GM23338 (cell line): ENCODE results near the gene RNF213. TPM values are rescaled to one million over a fixed set of nuclear protein-coding genes. Genes with fewer than 3 reads are reported as not detected.

Source experiments
- ATAC-seq: fragments of 200-7000 bp; cut with Tn5 transposase; 3 replicates; pipeline ENCODE4 v1.9.1; 2020
- DNase-seq: peaks from one replicate; pipeline ENCODE4 v3.0.0-alpha.2; 2015; ENCODE audit warnings: low spot score
- H2AFZ ChIP-seq: fragments of 200-600 bp; sonication (generic); 2 replicates; pipeline ENCODE4 v1.8.0; 2016; ENCODE audit warnings: antibody characterized with exemption, mild to moderate bottlenecking, moderate library complexity
- H3F3A ChIP-seq: fragments of 200-600 bp; sonication (generic); replicated peaks from 2 replicates; pipeline ENCODE4 v1.8.0; 2017; ENCODE audit warnings: antibody characterized with exemption, mixed run types, low read depth
- H3K27ac ChIP-seq: fragments of 200-600 bp; sonication (generic); 2 replicates; pipeline ENCODE4 v1.6.1; 2016; ENCODE audit warnings: low read depth
- H3K27me3 ChIP-seq: fragments of 200-600 bp; sonication (generic); 2 replicates; pipeline ENCODE4 v1.8.0; 2016; ENCODE audit warnings: mild to moderate bottlenecking, mixed run types, moderate library complexity; ENCODE audit not compliant: insufficient read depth
- H3K36me3 ChIP-seq: fragments of 200-600 bp; sonication (generic); 2 replicates; pipeline ENCODE4 v1.8.0; 2016; ENCODE audit warnings: mild to moderate bottlenecking; ENCODE audit not compliant: insufficient read depth
- H3K4me1 ChIP-seq: fragments of 200-600 bp; sonication (generic); 2 replicates; pipeline ENCODE4 v1.8.0; 2016; ENCODE audit warnings: mild to moderate bottlenecking, moderate library complexity; ENCODE audit not compliant: insufficient read depth
- H3K4me2 ChIP-seq: fragments of 200-600 bp; sonication (generic); 2 replicates; pipeline ENCODE4 v1.7.1; 2017; ENCODE audit warnings: mixed run types
- H3K4me3 ChIP-seq: fragments of 200-600 bp; sonication (generic); 2 replicates; pipeline ENCODE4 v1.6.1; 2016; ENCODE audit warnings: mixed run types
- H3K79me2 ChIP-seq: fragments of 200-600 bp; sonication (generic); replicated peaks from 2 replicates; pipeline ENCODE4 v1.8.0; 2017; ENCODE audit warnings: mild to moderate bottlenecking; ENCODE audit not compliant: insufficient read depth
- H3K9me2 ChIP-seq: fragments of 200-600 bp; sonication (generic); 2 replicates; pipeline ENCODE4 v1.8.0; 2017; ENCODE audit not compliant: insufficient read depth
- H4K20me1 ChIP-seq: fragments of 200-600 bp; sonication (generic); replicated peaks from 2 replicates; pipeline ENCODE4 v1.8.0; 2017; ENCODE audit warnings: mild to moderate bottlenecking; ENCODE audit not compliant: insufficient read depth
- H3K27ac Mint-ChIP-seq: 2 replicates; pipeline ENCODE4 v1.8.0; 2020; ENCODE audit warnings: inconsistent platforms, mild to moderate bottlenecking, moderate library complexity, mixed read lengths
- H3K27me3 Mint-ChIP-seq: 3 replicates; pipeline ENCODE4 v1.8.0; 2022; ENCODE audit warnings: low read depth, mild to moderate bottlenecking, moderate library complexity, mixed read lengths, inconsistent platforms; ENCODE audit not compliant: insufficient read depth, poor library complexity
- H3K36me3 Mint-ChIP-seq: 3 replicates; pipeline ENCODE4 v1.8.0; 2021; ENCODE audit warnings: low read depth, mild to moderate bottlenecking, inconsistent platforms, moderate library complexity, mixed read lengths
- H3K4me1 Mint-ChIP-seq: 3 replicates; pipeline ENCODE4 v1.8.0; 2020; ENCODE audit warnings: mild to moderate bottlenecking, inconsistent platforms, mixed read lengths
- H3K4me3 Mint-ChIP-seq: 3 replicates; pipeline ENCODE4 v1.8.0; 2021; ENCODE audit warnings: moderate library complexity, mild to moderate bottlenecking, inconsistent platforms, mixed read lengths
- H3K9me3 Mint-ChIP-seq: 3 replicates; pipeline ENCODE4 v1.8.0; 2020; ENCODE audit warnings: moderate library complexity, mild to moderate bottlenecking, inconsistent platforms, mixed read lengths
- CREB1 ChIP-seq: fragments of 250-450 bp; sonication (Bioruptor Pico); IDR thresholded peaks from 2 replicates; pipeline ENCODE4 v1.5.0; 2020; ENCODE audit warnings: low read depth, mild to moderate bottlenecking, moderate library complexity
- ETS1 ChIP-seq: IDR thresholded peaks from 2 replicates; pipeline ENCODE4 v1.6.1; 2016; ENCODE audit warnings: antibody characterized with exemption
- REST ChIP-seq: IDR thresholded peaks from one replicate; pipeline ENCODE4 v1.6.1; 2018; ENCODE audit warnings: antibody characterized with exemption; ENCODE audit not compliant: unreplicated experiment
- STAT1 ChIP-seq: IDR thresholded peaks from one replicate; pipeline ENCODE4 v1.6.1; 2016; ENCODE audit warnings: antibody characterized with exemption; ENCODE audit not compliant: unreplicated experiment
- ZNF114 ChIP-seq: fragments of 250-450 bp; sonication (Bioruptor Pico); IDR thresholded peaks from 2 replicates; pipeline ENCODE4 v1.5.0; 2020; ENCODE audit warnings: mild to moderate bottlenecking, moderate library complexity
- ZNF331 ChIP-seq: fragments of 250-450 bp; sonication (Bioruptor Pico); IDR thresholded peaks from 2 replicates; pipeline ENCODE4 v1.5.0; 2020; ENCODE audit warnings: low read depth, mild to moderate bottlenecking, moderate library complexity
- polyA plus RNA-seq: library from polyadenylated mRNA; unstranded; fragments of >200 nt; fragmentation: Nextera tagmentation; extraction: Ambion mirVana; gene quantifications from 2 replicates; pipeline ENCODE4 v1.2.1, GENCODE V29; 2016
- total RNA-seq: library from RNA; depleted of rRNA; stranded (reverse); fragments of >200 nt; shearing (Covaris generic); gene quantifications from 2 replicates; pipeline ENCODE4 v1.2.3, GENCODE V29; 2014

The RNF213 gene
- total and polyA plus RNA-seq, 2 experiments from 2014 or later: 21.2 to 67.2 TPM

- H3K27ac Mint-ChIP-seq: no peak overlapping the region
Measured at GRCh38 chr17:80348551-80349150, 88.0 kb downstream of the RNF213 start.

DNA sequence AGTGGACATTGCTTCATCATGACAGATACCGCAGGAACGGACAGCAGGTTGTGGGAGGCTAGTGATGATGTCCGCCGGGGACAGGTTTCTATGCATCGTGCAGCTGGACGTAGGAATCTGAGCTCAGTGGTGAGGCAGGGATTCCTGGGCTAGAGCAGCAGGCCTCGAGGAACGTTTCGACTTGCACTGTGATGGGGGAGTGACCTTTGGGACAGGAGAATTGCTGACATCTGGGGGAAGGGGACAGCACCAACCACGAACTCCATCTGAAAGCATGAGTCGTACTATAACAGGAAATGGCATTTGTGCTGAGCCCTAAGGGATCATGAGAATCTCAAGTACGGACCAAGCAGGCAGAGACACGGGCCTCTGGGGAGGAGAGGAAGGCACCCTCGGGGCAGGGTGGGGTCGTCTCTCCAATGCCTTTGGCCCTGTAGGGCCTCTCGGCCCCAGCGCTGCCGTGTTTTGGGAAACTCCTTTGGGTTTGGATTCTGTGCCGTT lies 88.5 kb downstream of the RNF213 start:
- peaks cover 85% of the 10 kb centered on the region for H3K36me3 Mint-ChIP-seq
- H3K9me2 ChIP-seq: no peaks in the 10 kb centered on the region
- no peak overlapping the region for H3K4me2 ChIP-seq
- ATAC-seq: no peak
- H3K27me3 ChIP-seq: no peaks in the 10 kb centered on the region
- H3K27ac ChIP-seq: no peak overlapping the region
- H3K4me3 Mint-ChIP-seq: no peak overlapping the region
- no peaks in the 10 kb centered on the region; the same call in 1 of the 2 replicates for H4K20me1 ChIP-seq
- H3K9me3 Mint-ChIP-seq: no peaks in the 10 kb centered on the region
- no peak for DNase-seq
- no peaks in the 10 kb centered on the region for H3K4me1 Mint-ChIP-seq
- no peak overlapping the region for H3K27ac Mint-ChIP-seq
- no peaks in the 10 kb centered on the region for H3K79me2 ChIP-seq
- H3K4me1 ChIP-seq: no peaks in the 10 kb centered on the region
- H3F3A ChIP-seq: no peaks in the 10 kb centered on the region
- no peak overlapping the region for H3K4me3 ChIP-seq
- peaks cover 11% of the 10 kb centered on the region; the same call in 1 of the 2 replicates for H3K36me3 ChIP-seq
- no peak overlapping the region for H2AFZ ChIP-seq
- H3K27me3 Mint-ChIP-seq: no peaks in the 10 kb centered on the region
- TF ChIP-seq ETS1 (no peak), CREB1 (CRISPR knock-in tag) (no peak), STAT1 (no peak), ZNF114 (CRISPR knock-in tag) (no peak), REST (no peak)

More at GRCh38 chr17:80348551-80349150, 88.0 kb downstream of the RNF213 start:
- DNase-seq (no peak), ATAC-seq (no peak)
- H3K36me3 ChIP-seq: peaks cover 16% of the 10 kb centered on the region
- no peaks in the 10 kb centered on the region for H3K27me3 ChIP-seq
- Mint-ChIP-seq H3K9me3 (no peaks in the 10 kb centered on the region), H3K4me3 (no peak overlapping the region), H3K27me3 (no peaks in the 10 kb centered on the region), H3K36me3 (peaks cover 89% of the 10 kb centered on the region), H3K4me1 (no peaks in the 10 kb centered on the region)
- H4K20me1 ChIP-seq: no peaks in the 10 kb centered on the region; the same call in 1 of the 2 replicates
- no peaks in the 10 kb centered on the region for H3F3A ChIP-seq
- H3K4me3 ChIP-seq: no peak overlapping the region
- no peak overlapping the region for H2AFZ ChIP-seq
- TF ChIP-seq CREB1 (CRISPR knock-in tag) (no peak), ZNF114 (CRISPR knock-in tag) (no peak), REST (no peak), ZNF331 (CRISPR knock-in tag) (no peak)
- H3K4me2 ChIP-seq: no peak overlapping the region
- no peaks in the 10 kb centered on the region for H3K79me2 ChIP-seq
- H3K4me1 ChIP-seq: no peaks in the 10 kb centered on the region
- no peaks in the 10 kb centered on the region for H3K9me2 ChIP-seq
- H3K27ac ChIP-seq: no peak overlapping the region
